HG03039 (cell line): ENCODE measurements around the gene SRPX.
A peak's percentile ranks its signal among the peaks of the same experiment; 100 is the strongest.

ENCODE experiments used
- ATAC-seq: cut with Tn5 transposase; IDR thresholded peaks from one replicate; pipeline ENCODE4 v1.9.1; 2021; ENCODE audit warnings: mild to moderate bottlenecking, moderate library complexity; ENCODE audit not compliant: unreplicated experiment

The SRPX gene

DNA sequence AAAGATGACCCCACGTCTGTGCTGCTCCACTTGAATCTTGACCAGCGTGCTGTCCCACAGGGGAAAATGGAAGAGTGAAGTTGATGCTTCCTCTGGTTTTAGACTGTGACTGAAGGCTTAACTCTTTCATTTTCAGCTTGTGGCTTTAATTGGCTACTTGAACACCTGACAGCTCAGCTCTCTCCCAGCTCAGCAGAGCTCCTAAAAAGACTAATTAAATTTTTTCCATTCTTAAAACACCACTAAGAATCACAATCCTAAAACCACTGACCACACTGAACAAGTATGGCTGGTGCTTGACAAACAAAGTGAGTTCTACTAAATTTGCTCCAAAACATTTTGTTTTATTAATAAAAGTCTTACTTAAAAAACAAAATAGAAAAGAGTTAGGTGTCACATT, 71.7 kb downstream of the SRPX start:
- no peak for ATAC-seq

DNA sequence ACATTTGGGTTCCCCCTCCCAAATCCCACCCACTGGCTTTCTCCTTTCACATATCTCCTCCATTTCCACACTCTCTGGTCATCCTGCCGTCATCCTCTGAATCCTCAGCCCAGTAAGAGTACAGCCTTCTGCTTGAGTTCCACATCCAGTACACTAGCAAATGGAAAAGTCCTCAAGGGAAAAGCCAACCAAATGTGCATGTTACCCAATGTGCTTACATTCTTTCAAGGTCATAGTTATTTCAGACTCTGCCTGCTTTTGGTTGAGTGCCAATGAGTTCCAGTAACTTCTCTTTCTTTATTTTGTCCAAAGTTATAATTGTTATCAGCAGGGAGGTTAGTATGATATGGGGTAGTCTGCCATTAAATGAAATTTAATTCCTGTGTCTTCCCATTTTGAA, 78.1 kb downstream of the SRPX start:
- ATAC-seq, result no peak

DNA sequence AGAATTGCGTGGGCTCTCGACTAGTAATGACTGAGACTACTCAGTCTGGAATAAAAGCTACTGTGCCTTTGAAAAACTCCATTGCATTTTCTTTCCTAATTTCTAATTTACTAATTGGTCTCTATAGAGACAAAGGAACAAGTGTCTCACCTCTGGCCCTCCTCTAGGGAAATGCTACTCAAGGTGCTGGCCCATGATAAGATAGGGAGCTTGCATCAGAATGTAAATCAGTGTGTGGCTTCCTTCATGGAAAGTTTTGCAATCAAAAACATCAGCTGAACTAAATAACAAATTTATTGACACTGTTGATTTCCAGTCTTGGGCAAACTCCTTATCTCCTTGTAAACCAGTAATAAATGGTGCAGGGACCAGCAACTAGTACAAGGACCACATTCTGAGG, 81.8 kb downstream of the SRPX start:
- no peak for ATAC-seq

DNA sequence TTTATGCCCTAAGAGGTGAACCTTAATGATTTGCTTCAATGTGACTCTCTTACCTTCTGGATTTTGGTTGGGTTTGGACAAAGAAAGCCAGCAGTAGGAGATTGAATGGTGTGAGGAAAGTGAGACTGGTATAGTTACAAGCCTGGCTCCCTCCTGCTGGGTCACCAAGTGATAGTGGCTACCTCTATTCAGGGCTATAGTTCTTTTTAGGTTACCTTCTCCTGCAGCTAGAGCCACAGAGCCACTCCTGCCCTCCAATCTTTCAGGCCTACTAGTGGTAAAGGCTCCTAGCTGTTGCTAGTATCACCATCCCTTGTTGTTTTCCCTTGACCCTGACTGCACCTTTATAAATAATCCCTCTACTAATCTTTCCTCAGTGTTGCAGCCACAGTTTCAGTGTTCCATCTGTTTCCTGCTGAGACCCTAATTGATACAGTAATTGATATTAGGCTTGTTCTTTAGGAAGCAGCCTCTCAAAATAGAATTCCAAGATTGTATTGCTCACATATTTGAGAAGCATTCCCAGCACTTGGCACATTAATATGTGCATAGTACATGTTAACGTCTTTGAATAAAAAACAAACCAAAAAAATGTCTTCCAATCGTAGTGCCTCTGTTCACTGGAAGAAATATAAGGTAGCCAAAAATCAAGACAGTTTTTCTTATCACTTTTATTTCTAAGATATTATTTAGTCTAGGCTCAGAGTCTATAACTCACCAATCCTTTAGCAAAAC, 82.3 kb downstream of the SRPX start:
- ATAC-seq, result no peak

DNA sequence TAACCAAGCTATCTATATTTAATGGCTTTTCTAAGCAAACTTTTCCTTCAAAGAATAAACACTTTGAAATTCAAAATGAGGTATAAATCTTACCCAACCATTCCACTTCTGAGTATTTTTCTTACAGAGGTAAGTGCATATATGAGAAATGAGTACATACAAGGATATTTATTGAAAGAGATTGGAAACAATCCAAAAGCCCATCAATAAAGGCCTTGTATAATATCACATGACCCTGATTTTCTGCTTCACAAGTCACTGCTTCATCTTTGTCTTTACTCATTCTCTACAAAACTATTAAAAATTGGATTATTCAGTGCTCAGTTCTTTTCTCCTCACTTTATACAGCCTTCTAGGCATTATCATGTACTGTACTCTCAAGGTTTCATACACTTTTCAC, 91.3 kb downstream of the SRPX start:
- ATAC-seq, result no peak

DNA sequence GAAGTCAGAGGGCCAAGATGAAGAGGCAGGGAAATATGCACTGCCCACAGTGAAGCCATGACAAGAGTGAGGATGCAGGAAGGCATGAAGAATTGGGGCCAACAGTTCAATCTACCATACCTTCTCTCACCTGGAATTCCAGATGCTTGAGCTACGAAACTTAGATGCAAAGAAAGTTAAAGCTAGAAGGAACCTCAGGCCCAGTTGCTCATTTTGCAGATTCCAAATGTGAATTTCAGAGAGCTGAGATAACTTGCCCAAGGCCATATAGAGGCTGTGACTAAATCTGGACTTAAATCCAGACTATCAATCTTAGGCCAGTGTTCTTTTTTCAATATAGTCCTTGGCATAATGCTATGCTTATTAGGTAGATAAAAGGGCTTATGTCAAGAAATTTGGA, 92.7 kb downstream of the SRPX start:
- ATAC-seq, result no peak

DNA sequence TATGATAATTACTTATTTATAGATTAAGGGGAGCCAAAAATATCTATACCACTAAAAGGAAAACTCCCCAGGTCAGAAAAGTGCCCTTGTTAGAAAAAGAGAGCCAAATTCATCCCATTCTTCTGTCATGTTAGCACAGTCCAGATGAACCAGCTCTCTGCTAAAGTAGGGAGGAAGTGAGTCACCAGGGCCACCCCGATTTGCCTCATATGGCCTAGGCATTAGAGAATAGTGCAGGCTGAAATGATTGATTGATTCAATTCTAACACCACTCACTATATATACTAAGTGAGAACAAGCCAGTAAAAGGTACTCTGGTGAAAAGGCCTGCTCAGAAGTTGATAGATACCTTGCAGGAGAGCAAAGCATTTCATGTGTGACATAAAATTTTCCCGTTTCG, 94.5 kb downstream of the SRPX start:
- no peak for ATAC-seq

DNA sequence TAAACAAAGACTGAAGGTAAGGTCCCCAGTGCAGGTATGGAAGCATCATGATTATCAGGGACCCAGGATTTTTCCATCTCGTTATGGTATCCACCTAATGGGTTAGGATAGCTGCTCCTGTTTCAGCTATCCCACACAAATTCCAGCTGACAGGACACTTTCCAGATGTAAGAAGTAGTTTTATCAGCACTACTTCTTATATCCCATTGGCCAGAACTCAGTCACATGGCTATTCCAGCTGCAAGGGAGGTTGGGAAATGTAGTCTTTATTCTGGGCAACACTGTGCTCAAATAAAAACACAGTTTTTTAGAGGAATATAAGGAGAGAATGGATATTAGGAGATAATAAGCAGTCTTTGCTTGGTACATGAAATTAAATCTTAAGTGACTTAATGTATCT, 96.7 kb downstream of the SRPX start:
- no peak for ATAC-seq

DNA sequence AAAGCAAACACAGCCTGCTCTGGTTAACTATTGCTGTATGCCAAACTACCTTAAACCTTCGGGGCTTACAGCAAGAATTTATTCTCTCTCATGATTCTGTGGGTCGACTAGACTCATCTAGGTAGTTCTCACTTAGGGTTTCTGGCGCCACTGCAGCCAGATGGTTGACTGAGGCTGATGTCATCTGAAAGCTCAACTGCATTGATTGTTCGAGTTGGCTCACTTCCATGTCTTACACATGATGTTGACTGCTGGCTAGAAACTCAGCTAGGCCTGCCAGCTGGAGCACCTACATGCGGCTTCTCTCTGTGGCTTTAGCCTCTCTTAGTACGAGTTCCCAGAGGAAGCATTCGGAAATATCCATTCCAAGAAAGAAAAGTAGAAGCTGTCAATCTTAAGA, 103.2 kb downstream of the SRPX start:
- ATAC-seq, result no peak

DNA sequence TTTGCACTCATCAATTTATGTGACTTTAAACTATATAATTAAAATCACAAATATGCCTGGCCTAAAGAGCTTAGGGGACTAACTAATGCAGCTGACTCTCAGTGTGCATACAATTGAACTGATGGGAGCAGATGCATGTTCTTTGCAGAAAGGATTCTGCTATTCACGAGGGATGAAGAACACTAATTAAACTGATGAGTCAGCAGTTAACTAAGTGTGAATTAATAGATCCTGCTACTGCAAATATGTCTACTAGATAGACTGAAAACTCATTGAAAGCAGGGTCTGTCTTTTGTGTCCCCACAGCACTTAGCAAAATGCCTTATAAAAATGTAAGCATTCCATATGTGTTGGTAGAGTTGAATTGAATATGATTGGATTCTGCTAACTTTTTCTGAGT, 104.0 kb downstream of the SRPX start:
- ATAC-seq, result no peak

DNA sequence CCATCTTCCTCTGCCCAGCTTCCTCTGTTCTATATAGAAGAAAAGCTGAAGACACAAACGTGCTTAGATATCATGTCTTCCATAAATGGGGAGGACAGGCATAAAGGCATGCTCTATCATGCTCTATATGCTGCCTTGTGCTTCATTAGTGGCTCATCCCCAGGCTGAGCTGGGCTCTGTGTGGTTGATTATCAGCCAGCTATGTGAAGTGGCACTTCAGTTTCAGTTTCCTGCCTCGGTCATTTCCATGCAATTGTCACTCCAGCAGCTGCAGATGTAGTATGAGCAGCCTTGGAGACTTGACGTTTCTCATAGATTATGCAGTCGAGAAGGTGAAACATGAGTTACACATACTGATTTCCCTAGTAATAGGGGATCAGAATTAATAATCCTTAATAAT, 108.1 kb downstream of the SRPX start:
- no peak for ATAC-seq

DNA sequence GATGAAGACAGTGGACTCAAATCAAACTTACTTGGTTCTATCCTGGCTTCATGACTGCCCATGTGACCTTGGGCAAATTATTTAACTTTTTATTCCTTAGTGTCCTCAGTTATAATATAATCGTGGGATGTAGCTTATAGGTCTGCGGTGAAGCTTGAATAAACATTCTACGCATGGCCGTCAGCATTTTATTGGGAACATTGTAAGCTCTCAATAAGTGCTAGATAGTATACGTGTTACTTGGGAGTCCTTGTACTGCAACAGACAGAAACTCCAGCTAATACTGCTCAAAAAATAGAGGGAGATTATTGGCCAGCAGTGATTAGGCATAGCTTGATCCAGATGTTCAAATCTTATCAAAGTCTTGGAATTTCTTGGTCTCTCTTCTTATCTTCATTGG, 109.5 kb downstream of the SRPX start:
- no peak for ATAC-seq

DNA sequence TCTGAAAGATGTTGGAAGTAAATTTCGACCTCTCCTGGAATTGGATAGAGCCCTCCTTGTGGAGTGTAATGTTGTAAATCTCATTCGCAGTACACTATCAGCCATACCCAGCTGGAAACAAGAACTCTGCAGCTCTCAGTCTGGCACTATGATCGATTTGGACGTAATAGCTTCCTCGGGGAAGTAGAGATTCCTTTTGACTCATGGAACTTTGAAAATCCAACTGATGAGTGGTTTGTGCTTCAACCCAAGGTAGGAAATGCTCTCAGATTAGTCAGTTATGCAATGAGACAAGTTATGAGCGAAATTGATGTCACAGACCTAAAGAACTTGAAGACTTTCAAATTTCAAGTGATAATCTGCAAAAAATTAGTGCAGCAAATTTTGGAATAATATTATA, 110.4 kb downstream of the SRPX start:
- no peak for ATAC-seq

DNA sequence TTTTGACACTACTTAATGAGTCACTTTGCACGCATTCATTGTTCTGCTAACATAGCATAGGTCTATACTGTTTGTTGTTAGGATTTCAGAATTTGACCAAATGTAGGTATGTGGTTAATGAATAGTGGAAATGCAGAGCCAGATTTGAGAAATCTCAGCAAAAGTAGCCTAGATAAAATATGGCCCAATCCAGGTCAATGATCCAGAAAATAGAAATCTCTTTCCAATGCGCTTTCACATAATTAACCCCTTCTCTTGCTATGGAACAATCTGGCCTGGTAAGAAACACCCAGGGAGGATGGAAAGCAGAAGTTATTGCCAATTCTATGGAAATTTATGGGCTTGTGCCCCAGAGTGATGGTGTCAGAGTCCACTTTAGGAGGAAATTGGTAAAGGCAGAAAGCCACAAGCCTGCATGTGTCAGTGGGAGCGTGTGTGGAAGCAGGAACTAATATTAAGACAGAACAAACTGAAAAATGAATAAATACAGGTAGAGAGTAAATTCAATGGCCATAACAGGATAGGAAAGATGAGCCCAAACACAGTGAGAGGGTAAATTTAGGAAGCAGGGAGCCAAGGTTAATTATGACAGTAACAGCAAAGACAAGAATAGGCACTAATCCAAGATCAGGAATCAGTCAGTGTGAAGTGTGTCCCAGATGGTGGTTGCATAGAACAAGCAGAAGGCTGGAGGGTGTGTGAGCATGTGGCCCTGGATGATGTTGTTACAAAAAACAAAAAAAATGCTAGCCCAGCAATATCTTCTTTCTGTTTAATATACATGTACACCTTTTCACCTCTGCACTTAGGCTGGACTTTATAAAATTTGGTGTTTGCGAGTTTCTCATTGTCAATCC, 111.4 kb downstream of the SRPX start:
- no peak for ATAC-seq

DNA sequence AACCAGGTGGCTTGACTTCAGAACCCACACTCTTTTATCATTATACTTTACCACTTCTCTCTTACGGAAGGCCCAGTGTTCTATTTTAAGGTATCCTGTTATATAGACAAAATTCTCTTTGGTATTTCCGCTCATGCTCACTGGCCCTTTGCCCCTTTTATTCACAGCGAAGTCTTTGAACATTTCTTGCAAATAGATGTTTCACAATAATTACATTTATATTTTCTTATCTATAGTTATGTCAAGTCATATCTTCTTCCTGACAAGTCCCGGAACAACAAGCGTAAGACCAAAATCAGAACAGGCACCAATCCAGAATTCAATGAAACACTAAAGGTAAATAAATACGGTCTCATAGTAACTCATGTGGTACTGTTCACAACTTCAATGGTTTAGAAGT, 112.3 kb downstream of the SRPX start:
- no peak for ATAC-seq

DNA sequence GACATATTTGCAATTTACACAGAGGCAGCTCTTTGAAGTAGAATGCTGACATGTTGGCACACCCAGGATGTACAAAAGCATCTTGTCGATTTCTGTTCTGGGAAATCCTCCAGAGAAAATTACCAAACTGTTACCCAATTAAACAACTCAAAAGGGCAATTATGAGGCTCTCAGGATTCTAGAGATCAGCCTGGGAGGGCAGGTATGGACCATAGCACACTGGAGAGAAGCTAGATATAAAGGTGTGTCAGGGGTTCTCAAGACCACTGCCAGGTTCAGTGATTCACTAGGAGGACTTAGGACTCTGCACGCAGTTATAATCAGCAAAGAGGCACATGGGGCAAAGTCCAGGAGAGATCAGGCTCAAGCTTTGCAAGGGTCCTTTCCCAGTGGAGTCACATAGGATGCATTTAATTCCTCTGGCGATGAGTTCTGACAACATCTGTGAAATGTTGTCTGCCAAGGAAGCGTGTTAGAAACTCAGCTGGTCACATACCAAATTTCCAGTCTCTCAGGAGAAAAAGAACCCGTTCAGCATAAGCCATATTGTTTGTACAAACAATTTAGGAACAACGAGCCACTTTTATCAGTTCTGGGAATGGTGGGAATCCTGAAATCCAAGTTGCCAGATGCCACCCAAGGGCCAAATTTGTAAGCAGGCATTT, 113.5 kb downstream of the SRPX start:
- no peak for ATAC-seq

DNA sequence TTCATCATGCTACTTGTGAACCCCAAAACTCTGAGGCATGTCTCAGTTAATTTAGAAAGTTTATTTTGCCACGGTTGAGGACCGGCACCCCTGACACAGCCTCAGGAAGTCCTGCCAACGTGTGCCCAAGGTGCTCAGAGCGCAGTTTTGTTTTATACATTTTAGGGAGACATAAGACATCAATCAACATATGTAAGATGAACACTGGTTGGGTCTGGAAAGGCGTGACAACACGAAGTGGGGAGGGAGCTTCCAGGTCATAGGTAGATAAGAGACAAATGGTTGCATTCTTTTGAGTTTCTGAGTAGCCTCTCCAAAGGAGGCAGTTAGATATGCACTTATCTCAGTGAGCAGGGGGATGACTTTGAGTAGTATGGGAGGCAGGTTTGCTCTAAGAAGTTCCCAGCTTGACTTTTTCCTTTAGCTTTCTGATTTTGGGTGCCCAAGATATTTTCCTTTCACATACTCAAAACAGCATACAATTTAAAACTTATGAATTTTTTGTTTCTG, 115.4 kb downstream of the SRPX start:
- ATAC-seq, result no peak

DNA sequence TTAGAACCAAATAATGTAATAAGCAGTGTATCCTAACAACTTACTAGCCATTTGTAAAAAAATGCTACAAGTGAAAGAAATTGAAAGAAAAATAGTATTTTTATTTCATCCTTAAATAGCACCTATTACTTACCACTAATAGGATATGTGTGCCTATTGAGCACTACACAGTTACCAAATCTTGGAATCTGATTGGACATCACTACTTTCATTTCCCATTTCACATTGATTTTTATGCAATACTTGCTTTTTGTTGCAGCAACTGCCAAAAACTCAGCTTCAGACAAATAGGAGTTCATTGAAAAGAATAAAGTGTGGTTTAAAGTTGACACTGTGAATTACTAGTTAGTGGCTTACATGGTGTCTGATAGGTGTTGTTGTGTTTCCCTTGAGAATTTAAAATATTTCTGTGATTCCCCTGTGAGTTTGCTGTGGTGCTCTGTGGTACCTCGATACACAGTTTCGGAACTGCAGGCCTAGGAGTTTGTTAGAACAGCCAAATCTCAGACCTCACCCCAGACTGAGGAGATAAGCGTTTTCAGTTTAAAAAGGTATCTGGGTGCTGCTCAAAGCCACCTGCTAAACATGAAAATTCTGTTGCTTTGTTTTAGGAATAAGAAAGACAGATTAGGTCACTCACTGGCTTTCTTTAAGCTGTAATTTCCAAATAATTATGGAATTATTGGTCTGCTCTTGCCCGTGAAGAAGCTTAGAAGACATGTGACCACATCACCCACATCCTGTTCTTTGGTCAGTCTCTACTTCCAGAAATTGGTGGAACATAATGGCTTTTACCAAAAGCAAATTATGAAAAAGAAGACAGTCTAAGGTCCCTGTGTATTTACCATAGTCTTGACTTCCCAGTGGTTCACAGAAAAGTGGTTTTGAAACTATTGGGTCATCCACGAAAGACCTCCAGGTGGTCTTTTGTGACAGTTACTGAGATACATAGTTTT, 116.5 kb downstream of the SRPX start:
- peak; percentile 81 for ATAC-seq

DNA sequence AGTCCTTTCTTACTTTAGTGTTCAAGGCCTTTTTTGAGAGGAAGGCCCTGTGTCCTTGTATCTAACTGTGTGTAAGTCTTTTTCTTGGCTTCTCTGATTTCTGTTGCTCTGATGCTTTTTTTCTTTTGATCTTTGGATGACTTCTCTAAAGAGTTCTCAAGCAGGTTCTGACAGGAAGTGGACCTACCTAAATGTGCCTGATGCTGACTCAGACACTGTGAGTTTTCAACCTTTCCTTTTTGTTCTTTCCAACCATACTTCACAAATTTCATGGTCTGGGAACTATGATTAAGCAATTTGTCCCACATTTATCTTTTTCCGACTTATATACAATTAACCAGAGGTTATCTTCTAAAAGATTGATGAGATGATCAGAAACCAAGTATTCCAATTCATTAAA, 117.8 kb downstream of the SRPX start:
- ATAC-seq, result no peak

DNA sequence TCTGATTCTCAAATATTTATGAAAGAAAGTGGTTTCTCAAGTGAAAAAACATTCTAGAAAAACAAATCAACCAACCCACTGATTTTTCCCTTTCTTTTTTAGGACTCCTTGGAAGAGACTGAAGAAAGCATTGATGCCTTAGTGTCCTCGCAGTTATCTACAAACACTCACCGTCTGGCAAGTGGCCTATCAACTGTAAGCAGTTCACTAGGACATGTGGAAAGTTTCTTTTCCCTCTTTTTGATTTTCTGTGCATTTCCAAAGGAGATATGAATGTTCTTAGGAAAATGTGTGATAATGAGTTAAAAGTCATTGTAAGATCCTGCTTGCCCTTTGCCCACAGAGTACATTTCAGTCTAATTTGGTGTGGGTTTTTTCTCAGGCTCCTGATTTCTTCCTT, 118.4 kb downstream of the SRPX start:
- ATAC-seq, result no peak

DNA sequence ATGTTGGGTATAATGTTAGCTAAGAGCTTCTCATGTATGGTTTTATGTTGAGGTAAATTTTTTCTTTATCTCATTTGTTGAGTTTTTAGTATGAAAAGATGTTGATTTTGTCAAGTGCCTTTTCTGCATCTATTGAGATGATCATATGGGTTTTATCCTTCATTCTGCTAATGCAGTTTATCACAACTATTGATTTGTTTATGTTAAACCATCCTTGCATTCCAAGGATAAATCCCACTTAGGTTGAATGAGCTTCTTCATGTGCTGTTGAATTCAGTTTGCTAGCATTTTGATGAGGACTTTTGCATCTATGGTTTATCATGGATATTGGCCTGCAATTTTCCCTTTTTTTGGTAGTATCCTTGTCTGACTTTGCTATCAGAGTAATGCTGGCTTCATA, 121.0 kb downstream of the SRPX start:
- ATAC-seq, result no peak
